ENCODE measurements around the gene GNL3. TPM values are rescaled to one million over a fixed set of nuclear protein-coding genes. Genes with fewer than 3 reads are reported as not detected.

GNL3 gene
- polyA plus RNA-seq, 1 experiment = 30.6 TPM

GRCh38 chr3:52715714-52716305 is 30.0 kb downstream of the GNL3 start:
- no peak overlapping the region for H3K4me3 ChIP-seq (ENCODE audit: low read depth, low read length)
- H3K27me3 ChIP-seq (ENCODE audit: control insufficient read depth, insufficient read depth, low read length) = no peaks in the 10 kb centered on the region
- TF ChIP-seq CTCF (IDR thresholded peaks at IDR 0.05; ENCODE audit: insufficient read depth, low read depth, low read length) = no peak
- no peak for DNase-seq (ENCODE audit: low read depth)
- ChIA-PET CTCF (no interaction called here), POLR2A (no interaction called here)
- H3K36me3 ChIP-seq (ENCODE audit: control insufficient read depth, insufficient read depth, low read length) = peaks cover 3% of the 10 kb centered on the region

GRCh38 chr3:52719618-52720017 is 33.8 kb downstream of the GNL3 start:
- Histone ChIP-seq H3K27me3 (ENCODE audit: control insufficient read depth, insufficient read depth, low read length) (no peaks in the 10 kb centered on the region), H3K36me3 (ENCODE audit: control insufficient read depth, insufficient read depth, low read length) (no peaks in the 10 kb centered on the region), H3K4me3 (ENCODE audit: low read depth, low read length) (no peak overlapping the region)
- CTCF ChIA-PET = no interaction called here
- TF ChIP-seq CTCF (IDR thresholded peaks at IDR 0.05; ENCODE audit: insufficient read depth, low read depth, low read length) = no peak
- POLR2A ChIA-PET = no interaction called here
- DNase-seq (ENCODE audit: low read depth) = no peak

GRCh38 chr3:52721002-52721729 is 35.3 kb downstream of the GNL3 start:
- no peak for DNase-seq (ENCODE audit: low read depth)
- ChIA-PET CTCF (no interaction called here), POLR2A (interaction anchor here (0.7 kb wide), 1 partner anchor 16 kb away, joined by 14 read pairs; the partner anchor contains the start of genes GLT8D1 and SPCS1)

GRCh38 chr3:52721730-52722008 is 35.8 kb downstream of the GNL3 start:
- no peaks in the 10 kb centered on the region for H3K27me3 ChIP-seq (ENCODE audit: control insufficient read depth, insufficient read depth, low read length)
- H3K36me3 ChIP-seq (ENCODE audit: control insufficient read depth, insufficient read depth, low read length) = no peaks in the 10 kb centered on the region
- no peak for DNase-seq (ENCODE audit: low read depth)
- CTCF ChIA-PET = no interaction called here
- POLR2A ChIA-PET = no interaction called here
- no peak for TF ChIP-seq CTCF (IDR thresholded peaks at IDR 0.05; ENCODE audit: insufficient read depth, low read depth, low read length)
- no peak overlapping the region for H3K4me3 ChIP-seq (ENCODE audit: low read depth, low read length)

More at GRCh38 chr3:52721002-52721729, 35.3 kb downstream of the GNL3 start:
- no peak for TF ChIP-seq CTCF (IDR thresholded peaks at IDR 0.05; ENCODE audit: insufficient read depth, low read depth, low read length)
- H3K27me3 ChIP-seq (ENCODE audit: control insufficient read depth, insufficient read depth, low read length) = no peaks in the 10 kb centered on the region
- H3K4me3 ChIP-seq (ENCODE audit: low read depth, low read length) = no peak overlapping the region
- H3K36me3 ChIP-seq (ENCODE audit: control insufficient read depth, insufficient read depth, low read length) = no peaks in the 10 kb centered on the region

- Histone ChIP-seq H3K27me3 (ENCODE audit: control insufficient read depth, insufficient read depth, low read length) (no peaks in the 10 kb centered on the region), H3K4me3 (ENCODE audit: low read depth, low read length) (no peak overlapping the region), H3K36me3 (ENCODE audit: control insufficient read depth, insufficient read depth, low read length) (no peaks in the 10 kb centered on the region)
- no peak for TF ChIP-seq CTCF (IDR thresholded peaks at IDR 0.05; ENCODE audit: insufficient read depth, low read depth, low read length)
- no peak for DNase-seq (ENCODE audit: low read depth)
- ChIA-PET POLR2A (no interaction called here), CTCF (interaction anchor here (0.5 kb wide), 1 partner anchor 93 kb away, joined by 3 read pairs; no protein-coding TSS in a partner anchor)
Measured at GRCh38 chr3:52722491-52722890, 36.7 kb downstream of the GNL3 start.

All from BJ (cell line).